Stimulated activated CD4-positive, alpha-beta T cell treated with anti-CD3 and anti-CD28 coated beads, Interleukin-15, amount 100 ng/mL, for 1 hour (primary cell): ENCODE data around the gene SLITRK6.
"Not testable (repeated sequence)": the region's sequence is repeated elsewhere in the genome, so short reads cannot be mapped to it uniquely, and the experiment has no call there.

Experiments used
- DNase-seq, 2 donors: peaks; one replicate each; pipeline ENCODE4 v3.0.0-alpha.2; 2020; ENCODE audit warnings: low read depth in 1 of 2, low spot score in 1 of 2

The SLITRK6 gene

GRCh38 chr13:85799097-85799582 lies at the start of gene SLITRK6:
Gene SLITRK6 (minus strand): TSS chr13:85799419. CDS start chr13:85796508, 2,911 bp downstream.
- DNase-seq, result no peak

GRCh38 chr13:85847012-85847411 lies 47.8 kb upstream of the SLITRK6 start:
- no peak for DNase-seq

GRCh38 chr13:85841427-85841826 lies 42.2 kb upstream of the SLITRK6 start:
- DNase-seq, result no peak

- no peak for DNase-seq
Observed at GRCh38 chr13:85833921-85834320, 34.7 kb upstream of the SLITRK6 start.

GRCh38 chr13:85828094-85828684 lies 29.0 kb upstream of the SLITRK6 start:
- DNase-seq, result no peak

- no peak for DNase-seq
Observed at GRCh38 chr13:85825454-85825853, 26.2 kb upstream of the SLITRK6 start.

GRCh38 chr13:85823832-85824231 lies 24.6 kb upstream of the SLITRK6 start:
- no peak for DNase-seq

GRCh38 chr13:85819513-85819912 lies 20.3 kb upstream of the SLITRK6 start:
- no peak for DNase-seq

GRCh38 chr13:85816413-85816812 lies 17.2 kb upstream of the SLITRK6 start:
- no peak for DNase-seq

- no peak for DNase-seq
Observed at GRCh38 chr13:85812282-85812681, 13.1 kb upstream of the SLITRK6 start.

- DNase-seq, result no peak
Observed at GRCh38 chr13:85808811-85809210, 9.6 kb upstream of the SLITRK6 start.

- DNase-seq, result no peak
Observed at GRCh38 chr13:85806553-85807175, 7.4 kb upstream of the SLITRK6 start.

- no peak for DNase-seq
Observed at GRCh38 chr13:85798556-85798955, 663 bp downstream of the SLITRK6 start.

GRCh38 chr13:85797311-85797710 lies 1.9 kb downstream of the SLITRK6 start:
- DNase-seq, result no peak

GRCh38 chr13:85785205-85785604 lies 14.0 kb downstream of the SLITRK6 start:
- no peak for DNase-seq

- DNase-seq, result no peak
Observed at GRCh38 chr13:85772367-85772766, 26.9 kb downstream of the SLITRK6 start.

- DNase-seq, result no peak
Observed at GRCh38 chr13:85771856-85772255, 27.4 kb downstream of the SLITRK6 start.

GRCh38 chr13:85768946-85769345 lies 30.3 kb downstream of the SLITRK6 start:
- no peak for DNase-seq

GRCh38 chr13:85755123-85755522 lies 44.1 kb downstream of the SLITRK6 start:
- no peak for DNase-seq

- not testable (repeated sequence) for DNase-seq
Observed at GRCh38 chr13:85743201-85743770, 55.9 kb downstream of the SLITRK6 start.
